ENCODE results near the gene TNFRSF1B.
A peak's percentile ranks its signal among the peaks of the same experiment; 100 is the strongest.

TNFRSF1B gene

DNA sequence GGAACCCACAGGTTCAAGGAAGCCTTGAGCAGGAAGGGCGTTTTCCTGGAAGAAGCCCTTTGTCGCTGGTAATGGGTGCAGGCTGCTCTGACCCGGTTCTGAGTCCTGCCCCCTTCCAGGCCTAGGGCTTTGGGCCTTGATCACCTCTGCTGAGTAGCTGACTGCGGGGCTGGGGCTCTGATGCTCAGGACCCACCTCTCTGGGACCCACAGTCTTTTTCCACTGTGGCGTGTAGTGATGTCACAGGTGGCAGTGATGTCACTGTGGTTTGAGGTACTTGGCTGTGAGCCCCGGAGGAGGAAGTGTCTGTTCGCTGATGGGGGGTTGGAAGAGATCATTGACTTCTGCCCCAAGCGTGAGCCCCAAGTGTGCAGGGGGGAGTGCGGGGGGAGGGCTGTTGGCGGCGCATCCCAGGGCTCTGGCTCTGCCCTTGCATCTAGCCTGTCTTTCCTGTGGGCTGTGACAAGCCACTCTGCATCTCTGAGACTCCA, 6.9 kb downstream of the TNFRSF1B start:
- Histone ChIP-seq H3K4me3 (ENCODE audit: low read depth in 1 of 2, low read length in 2 of 2) (no peak overlapping the region), H3K9ac (ENCODE audit: low read length) (no peak overlapping the region), H3K4me1 (ENCODE audit: insufficient read depth, low read length) (peaks cover 36% of the 10 kb centered on the region), H3K9me3 (ENCODE audit: low read length) (no peaks in the 10 kb centered on the region), H3K27ac (ENCODE audit: low read depth, low read length) (peak overlapping the region; percentile 14), H3K36me3 (ENCODE audit: insufficient read depth, low read length) (no peaks in the 10 kb centered on the region), H3K27me3 (ENCODE audit: control insufficient read depth in 1 of 2, insufficient read depth in 2 of 2, low read length in 2 of 2) (no peaks in the 10 kb centered on the region)

DNA sequence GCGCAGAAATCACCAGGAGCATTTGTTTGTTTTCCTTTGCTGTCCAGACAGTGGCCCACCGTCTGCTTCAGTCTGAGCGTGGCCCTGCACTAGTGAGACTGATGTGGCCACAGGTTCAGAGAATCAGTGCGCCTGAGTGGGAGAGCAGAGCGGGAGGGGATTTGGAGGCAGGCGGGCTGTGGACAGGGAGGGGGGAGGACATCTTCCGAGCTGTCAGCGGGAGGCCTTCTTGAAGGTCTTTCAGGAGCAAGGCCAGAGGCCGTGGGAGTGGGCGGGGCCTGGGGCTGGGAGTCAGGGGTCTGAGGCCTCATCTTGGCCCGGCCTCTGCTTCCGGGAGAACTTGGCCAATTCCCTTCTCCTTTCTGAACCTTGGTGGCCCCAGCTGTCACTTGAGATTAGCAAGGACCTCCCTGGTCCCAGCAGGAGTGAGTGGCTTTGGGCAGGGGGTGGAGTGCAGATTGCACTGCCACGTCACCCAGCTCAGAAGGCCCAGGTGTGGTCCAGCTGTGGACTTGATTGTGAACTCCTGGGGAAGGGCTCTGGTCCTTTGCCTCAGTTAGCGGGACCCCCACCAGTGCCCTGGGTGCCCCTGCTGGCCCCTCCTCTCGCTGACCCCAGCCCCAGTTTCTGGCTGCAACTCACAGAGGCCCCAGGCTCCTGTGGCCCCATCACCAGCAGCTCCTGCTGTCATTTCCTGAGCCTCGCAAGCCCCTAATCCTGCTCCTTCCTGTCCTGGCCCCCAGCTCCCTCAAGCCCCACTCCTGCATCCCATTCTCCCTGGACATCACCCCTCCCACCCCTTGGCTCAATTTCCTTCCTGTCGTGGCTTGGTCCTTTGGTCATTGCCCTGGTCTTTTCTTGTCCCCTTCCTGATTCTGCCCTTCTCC, 8.4 kb downstream of the TNFRSF1B start:
- H3K4me1 ChIP-seq (ENCODE audit: insufficient read depth, low read length): peaks cover 31% of the 10 kb centered on the region
- H3K9ac ChIP-seq (ENCODE audit: low read length): no peak overlapping the region
- H3K27me3 ChIP-seq (ENCODE audit: control insufficient read depth in 1 of 2, insufficient read depth in 2 of 2, low read length in 2 of 2): no peaks in the 10 kb centered on the region
- H3K27ac ChIP-seq (ENCODE audit: low read depth, low read length): no peak overlapping the region
- H3K36me3 ChIP-seq (ENCODE audit: insufficient read depth, low read length): no peaks in the 10 kb centered on the region
- no peaks in the 10 kb centered on the region for H3K9me3 ChIP-seq (ENCODE audit: low read length)
- no peak overlapping the region for H3K4me3 ChIP-seq (ENCODE audit: low read depth in 1 of 2, low read length in 2 of 2)

DNA sequence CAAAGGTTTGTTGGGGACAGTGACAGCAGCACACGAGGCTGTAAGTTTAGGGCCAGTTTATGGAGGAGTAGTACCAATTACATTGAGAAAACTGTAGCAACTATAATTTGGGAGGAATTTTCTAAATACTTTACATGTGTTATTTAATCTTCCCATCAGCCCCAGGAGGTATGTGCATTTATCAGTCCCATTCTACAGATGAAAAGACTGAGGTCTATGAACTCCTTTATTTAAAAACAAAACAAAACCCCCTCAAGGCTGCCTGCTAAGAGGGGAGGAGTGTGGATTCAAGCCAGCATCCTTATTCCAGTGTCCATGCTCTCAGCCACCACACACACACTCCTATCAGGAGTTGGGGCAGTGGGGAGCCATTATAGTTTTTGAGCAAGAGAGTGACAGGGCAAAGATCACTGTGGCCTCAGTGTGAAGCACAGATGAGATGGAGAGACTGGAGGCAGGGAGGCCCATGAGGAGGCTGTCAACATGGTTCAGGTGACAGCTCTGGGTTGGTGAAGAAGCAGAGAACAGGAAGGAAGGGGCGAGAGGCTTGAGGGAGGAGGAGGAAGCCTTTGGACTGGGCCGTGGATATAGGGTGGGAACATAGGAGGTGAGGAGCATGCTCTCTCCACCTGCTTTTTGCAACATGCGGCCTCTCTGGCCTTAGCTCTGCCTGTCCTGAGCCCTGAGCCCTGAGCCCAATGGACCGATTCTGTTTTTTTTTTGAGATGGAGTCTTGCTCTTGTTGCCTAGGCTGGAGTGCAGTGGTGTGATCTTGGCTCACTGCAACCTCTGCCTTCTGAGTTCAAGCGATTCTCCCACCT, 9.7 kb downstream of the TNFRSF1B start:
- Histone ChIP-seq H3K9me3 (ENCODE audit: low read length) (no peaks in the 10 kb centered on the region), H3K27me3 (ENCODE audit: control insufficient read depth in 1 of 2, insufficient read depth in 2 of 2, low read length in 2 of 2) (no peaks in the 10 kb centered on the region), H3K4me3 (ENCODE audit: low read depth in 1 of 2, low read length in 2 of 2) (no peak overlapping the region), H3K27ac (ENCODE audit: low read depth, low read length) (no peak overlapping the region), H3K36me3 (ENCODE audit: insufficient read depth, low read length) (no peaks in the 10 kb centered on the region), H3K9ac (ENCODE audit: low read length) (no peak overlapping the region), H3K4me1 (ENCODE audit: insufficient read depth, low read length) (peaks cover 31% of the 10 kb centered on the region)

DNA sequence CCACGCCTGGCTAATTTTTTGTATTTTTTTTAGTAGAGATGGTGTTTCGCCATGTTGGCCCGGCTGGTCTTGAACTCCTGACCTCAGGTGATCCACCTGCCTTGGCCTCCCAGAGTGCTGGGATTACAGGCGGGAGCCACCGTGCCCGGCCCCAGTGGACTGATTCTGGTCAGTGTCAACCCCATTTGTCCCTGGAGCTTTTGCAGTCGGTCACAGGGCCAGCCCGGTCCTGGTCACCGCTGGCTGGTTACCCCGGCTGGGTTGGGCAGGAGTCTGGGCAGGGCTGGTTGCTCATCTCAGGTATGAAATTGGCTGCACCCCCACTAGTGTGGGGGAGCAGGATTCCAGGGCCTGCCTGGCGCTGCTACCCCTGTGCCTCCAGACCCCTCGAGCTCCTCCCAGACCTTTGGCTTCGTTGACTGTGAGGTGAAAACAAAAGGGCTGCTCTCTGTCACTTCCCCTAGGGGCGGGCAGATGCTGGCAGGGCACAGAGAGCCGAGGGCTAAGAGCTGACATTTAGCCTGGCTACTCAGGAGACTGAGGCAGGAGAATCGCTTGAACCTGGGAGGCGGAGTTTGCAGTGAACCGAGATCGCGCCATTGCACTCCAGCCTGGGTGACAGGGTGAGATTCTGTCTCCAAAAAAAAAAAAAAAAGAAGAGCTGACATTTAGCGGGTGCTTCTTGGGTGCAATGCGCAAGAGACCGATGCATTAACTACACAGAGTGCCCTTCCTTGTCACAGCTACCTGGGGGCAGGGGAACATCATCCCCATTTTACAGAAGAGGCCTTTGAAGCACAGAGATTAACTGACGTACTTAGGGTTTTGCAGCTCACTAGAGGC, 10.6 kb downstream of the TNFRSF1B start:
- peaks cover 33% of the 10 kb centered on the region for H3K4me1 ChIP-seq (ENCODE audit: insufficient read depth, low read length)
- H3K9ac ChIP-seq (ENCODE audit: low read length): no peak overlapping the region
- H3K27ac ChIP-seq (ENCODE audit: low read depth, low read length): no peak overlapping the region
- no peak overlapping the region for H3K4me3 ChIP-seq (ENCODE audit: low read depth in 1 of 2, low read length in 2 of 2)
- no peaks in the 10 kb centered on the region for H3K27me3 ChIP-seq (ENCODE audit: control insufficient read depth in 1 of 2, insufficient read depth in 2 of 2, low read length in 2 of 2)
- no peaks in the 10 kb centered on the region for H3K36me3 ChIP-seq (ENCODE audit: insufficient read depth, low read length)
- no peaks in the 10 kb centered on the region for H3K9me3 ChIP-seq (ENCODE audit: low read length)

DNA sequence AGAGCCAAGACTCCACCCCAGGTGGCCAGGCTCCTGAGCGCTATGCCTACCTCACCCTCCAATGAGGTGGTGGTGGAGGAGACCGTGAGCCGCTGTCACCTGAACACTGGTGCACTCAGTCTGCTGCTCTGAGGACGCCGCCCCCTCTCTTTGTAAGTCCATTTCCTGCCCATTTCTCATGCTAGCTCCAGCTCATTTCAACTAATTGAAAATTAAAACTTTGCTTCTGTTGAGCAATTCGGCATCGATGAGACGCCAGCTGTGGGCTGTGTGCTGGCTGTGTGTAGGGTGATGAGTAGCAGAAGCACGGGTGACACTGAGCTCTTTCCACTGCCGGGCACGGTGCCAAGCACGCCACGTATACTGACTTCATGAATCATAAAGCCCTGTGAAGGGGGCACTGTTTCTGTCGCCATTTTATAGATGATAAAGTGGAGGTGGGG, 11.2 kb downstream of the TNFRSF1B start:
- Histone ChIP-seq H3K27ac (ENCODE audit: low read depth, low read length) (no peak overlapping the region), H3K4me3 (ENCODE audit: low read depth in 1 of 2, low read length in 2 of 2) (no peak overlapping the region), H3K9me3 (ENCODE audit: low read length) (no peaks in the 10 kb centered on the region), H3K4me1 (ENCODE audit: insufficient read depth, low read length) (peaks cover 36% of the 10 kb centered on the region), H3K9ac (ENCODE audit: low read length) (no peak overlapping the region), H3K36me3 (ENCODE audit: insufficient read depth, low read length) (no peaks in the 10 kb centered on the region), H3K27me3 (ENCODE audit: control insufficient read depth in 1 of 2, insufficient read depth in 2 of 2, low read length in 2 of 2) (no peaks in the 10 kb centered on the region)

DNA sequence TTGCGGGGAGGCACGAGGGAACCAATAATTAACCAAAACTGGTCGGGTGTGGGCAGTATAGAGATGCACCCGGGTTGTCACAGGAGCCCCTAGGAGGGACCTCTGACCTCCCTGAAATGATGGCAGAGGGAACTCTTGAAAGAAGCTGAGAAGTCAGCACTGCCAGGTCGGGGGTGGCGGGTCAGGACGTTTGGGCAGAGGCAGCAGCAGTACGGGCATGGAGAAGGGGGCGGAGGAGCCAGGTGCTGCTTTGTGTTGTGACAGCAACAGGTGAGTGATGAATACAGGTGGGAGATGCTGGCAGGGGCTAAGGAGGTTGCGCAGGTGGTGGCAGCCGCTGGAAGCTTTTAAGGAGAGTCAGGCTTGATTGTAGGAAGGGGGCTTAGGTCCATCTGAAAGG, 11.7 kb downstream of the TNFRSF1B start:
- Histone ChIP-seq H3K4me3 (ENCODE audit: low read depth in 1 of 2, low read length in 2 of 2) (no peak overlapping the region), H3K9ac (ENCODE audit: low read length) (no peak overlapping the region), H3K4me1 (ENCODE audit: insufficient read depth, low read length) (peaks cover 31% of the 10 kb centered on the region), H3K27ac (ENCODE audit: low read depth, low read length) (no peak overlapping the region), H3K27me3 (ENCODE audit: control insufficient read depth in 1 of 2, insufficient read depth in 2 of 2, low read length in 2 of 2) (no peaks in the 10 kb centered on the region), H3K36me3 (ENCODE audit: insufficient read depth, low read length) (no peaks in the 10 kb centered on the region), H3K9me3 (ENCODE audit: low read length) (no peaks in the 10 kb centered on the region)

DNA sequence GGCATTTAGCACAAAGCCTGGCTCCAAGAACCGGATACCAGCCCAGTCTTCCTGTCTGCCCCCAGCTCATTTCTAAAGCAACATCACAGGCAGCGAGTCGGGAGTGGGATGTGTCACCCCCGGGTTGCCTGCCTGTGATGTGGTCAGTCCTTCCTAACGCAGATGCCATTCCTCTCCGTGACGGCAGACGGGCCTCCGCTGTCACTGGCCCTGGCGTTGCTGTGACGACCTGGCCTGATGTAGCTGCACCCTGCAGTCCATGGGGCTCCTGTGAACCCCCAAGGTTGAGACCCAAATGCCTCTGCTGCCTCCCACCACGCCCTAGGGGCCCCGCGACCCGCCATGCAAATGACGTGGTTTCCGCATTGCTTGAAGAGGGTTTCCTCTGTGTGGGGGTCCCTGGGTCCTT, 12.3 kb downstream of the TNFRSF1B start:
- no peaks in the 10 kb centered on the region for H3K27me3 ChIP-seq (ENCODE audit: control insufficient read depth in 1 of 2, insufficient read depth in 2 of 2, low read length in 2 of 2)
- no peaks in the 10 kb centered on the region for H3K36me3 ChIP-seq (ENCODE audit: insufficient read depth, low read length)
- no peak overlapping the region for H3K9ac ChIP-seq (ENCODE audit: low read length)
- peaks cover 33% of the 10 kb centered on the region for H3K4me1 ChIP-seq (ENCODE audit: insufficient read depth, low read length)
- no peaks in the 10 kb centered on the region for H3K9me3 ChIP-seq (ENCODE audit: low read length)
- peak overlapping the region; percentile 17 for H3K27ac ChIP-seq (ENCODE audit: low read depth, low read length)
- no peak overlapping the region for H3K4me3 ChIP-seq (ENCODE audit: low read depth in 1 of 2, low read length in 2 of 2)

DNA sequence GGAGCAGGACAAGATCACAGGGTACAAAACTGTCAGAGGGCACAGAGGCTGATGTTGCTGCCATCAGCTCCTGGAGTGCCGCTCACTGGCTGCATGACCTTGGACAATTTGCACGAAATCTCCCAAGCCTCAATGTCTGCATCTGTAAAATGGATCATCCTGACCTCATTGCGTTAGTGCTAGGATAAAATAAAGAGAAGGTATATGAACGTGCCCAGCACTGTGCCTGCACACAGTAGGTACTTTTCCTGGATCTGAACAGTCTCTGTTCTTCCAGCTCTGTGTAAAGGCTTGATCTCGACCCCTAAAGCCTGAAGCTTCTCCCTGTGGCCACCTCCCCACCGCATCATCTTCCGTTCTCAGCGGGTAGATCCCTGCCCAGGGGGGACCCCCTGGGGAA, 12.9 kb downstream of the TNFRSF1B start:
- H3K27ac ChIP-seq (ENCODE audit: low read depth, low read length): peak overlapping the region; percentile 17
- H3K9ac ChIP-seq (ENCODE audit: low read length): no peak overlapping the region
- H3K9me3 ChIP-seq (ENCODE audit: low read length): no peaks in the 10 kb centered on the region
- no peaks in the 10 kb centered on the region for H3K36me3 ChIP-seq (ENCODE audit: insufficient read depth, low read length)
- H3K4me3 ChIP-seq (ENCODE audit: low read depth in 1 of 2, low read length in 2 of 2): no peak overlapping the region
- H3K27me3 ChIP-seq (ENCODE audit: control insufficient read depth in 1 of 2, insufficient read depth in 2 of 2, low read length in 2 of 2): no peaks in the 10 kb centered on the region
- peaks cover 35% of the 10 kb centered on the region for H3K4me1 ChIP-seq (ENCODE audit: insufficient read depth, low read length)

DNA sequence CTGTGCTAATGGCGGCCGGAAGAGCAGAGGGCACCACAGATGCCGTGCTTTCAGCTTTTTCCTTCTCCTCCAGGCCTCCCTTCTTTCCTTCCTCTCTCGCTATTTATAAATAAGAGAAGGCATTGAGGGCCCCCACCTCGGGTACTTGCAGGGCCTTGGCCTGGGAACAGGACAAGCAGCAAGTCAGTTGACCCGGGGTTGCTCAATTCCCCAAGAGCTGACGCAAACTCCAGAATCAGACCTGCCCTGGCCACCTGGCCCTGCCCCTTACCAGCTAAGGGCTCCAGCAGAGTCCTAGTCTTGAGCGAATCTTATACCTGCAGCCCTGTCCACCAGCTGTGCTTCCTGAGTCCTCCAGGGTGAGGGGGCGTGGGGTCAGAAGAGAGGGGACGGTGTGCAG, 13.5 kb downstream of the TNFRSF1B start:
- Histone ChIP-seq H3K4me1 (ENCODE audit: insufficient read depth, low read length) (peaks cover 35% of the 10 kb centered on the region), H3K36me3 (ENCODE audit: insufficient read depth, low read length) (no peaks in the 10 kb centered on the region), H3K27me3 (ENCODE audit: control insufficient read depth in 1 of 2, insufficient read depth in 2 of 2, low read length in 2 of 2) (no peaks in the 10 kb centered on the region), H3K4me3 (ENCODE audit: low read depth in 1 of 2, low read length in 2 of 2) (no peak overlapping the region), H3K9ac (ENCODE audit: low read length) (no peak overlapping the region), H3K27ac (ENCODE audit: low read depth, low read length) (no peak overlapping the region), H3K9me3 (ENCODE audit: low read length) (no peaks in the 10 kb centered on the region)

DNA sequence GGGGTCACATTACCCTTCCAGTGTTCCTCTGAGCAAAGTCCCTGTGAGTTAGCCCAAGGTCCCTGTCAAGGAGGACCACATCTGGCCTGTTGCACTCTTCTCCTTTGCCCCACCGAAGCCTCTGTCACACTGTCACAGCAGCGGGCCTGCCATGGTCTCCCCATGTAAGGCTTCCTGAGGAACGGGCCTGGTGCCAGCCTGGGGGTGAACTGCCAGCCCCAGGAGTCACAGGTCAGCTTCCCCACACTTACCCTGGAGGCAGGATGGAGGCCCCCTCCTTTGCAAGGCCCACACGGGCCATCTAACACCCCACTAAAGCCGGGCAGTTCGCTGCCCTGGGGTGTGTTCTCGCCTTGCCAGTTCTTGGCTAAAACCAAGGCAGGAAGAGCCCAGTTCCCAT, 14.1 kb downstream of the TNFRSF1B start:
- peaks cover 41% of the 10 kb centered on the region for H3K4me1 ChIP-seq (ENCODE audit: insufficient read depth, low read length)

DNA sequence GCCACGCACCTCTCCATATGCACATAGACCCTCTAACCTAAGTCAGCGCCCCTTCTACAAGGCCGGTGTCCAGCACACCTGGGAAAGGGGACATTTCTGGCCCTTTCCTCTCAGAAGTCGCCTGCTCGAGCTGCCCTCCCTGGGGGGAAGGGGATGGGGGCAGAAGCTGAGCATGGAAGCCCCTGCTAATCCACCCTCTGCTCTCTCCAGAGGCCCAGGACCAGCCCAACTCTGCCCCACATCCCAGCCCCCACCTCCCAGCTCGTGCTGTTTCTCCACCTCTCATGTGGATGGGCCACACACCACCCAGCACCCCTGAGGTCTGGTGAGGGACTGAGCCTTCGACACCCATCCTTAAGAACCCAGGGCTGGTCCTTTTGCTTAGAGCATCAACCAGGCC, 14.8 kb downstream of the TNFRSF1B start:
- Histone ChIP-seq H3K4me1 (ENCODE audit: insufficient read depth, low read length) (peaks cover 47% of the 10 kb centered on the region), H3K4me3 (ENCODE audit: low read depth in 1 of 2, low read length in 2 of 2) (no peak overlapping the region), H3K9ac (ENCODE audit: low read length) (no peak overlapping the region), H3K36me3 (ENCODE audit: insufficient read depth, low read length) (no peaks in the 10 kb centered on the region), H3K27me3 (ENCODE audit: control insufficient read depth in 1 of 2, insufficient read depth in 2 of 2, low read length in 2 of 2) (no peaks in the 10 kb centered on the region), H3K27ac (ENCODE audit: low read depth, low read length) (no peak overlapping the region), H3K9me3 (ENCODE audit: low read length) (no peaks in the 10 kb centered on the region)

More for the DNA sequence above, 14.1 kb downstream of the TNFRSF1B start:
- H3K27me3 ChIP-seq (ENCODE audit: control insufficient read depth in 1 of 2, insufficient read depth in 2 of 2, low read length in 2 of 2): no peaks in the 10 kb centered on the region
- no peak overlapping the region for H3K4me3 ChIP-seq (ENCODE audit: low read depth in 1 of 2, low read length in 2 of 2)
- H3K9ac ChIP-seq (ENCODE audit: low read length): no peak overlapping the region
- no peak overlapping the region for H3K27ac ChIP-seq (ENCODE audit: low read depth, low read length)
- H3K9me3 ChIP-seq (ENCODE audit: low read length): no peaks in the 10 kb centered on the region
- H3K36me3 ChIP-seq (ENCODE audit: insufficient read depth, low read length): no peaks in the 10 kb centered on the region
